ENCODE data around the gene GADD45A.
A peak's percentile ranks its signal among the peaks of the same experiment; 100 is the strongest.
"Not testable (repeated sequence)": the region's sequence is repeated elsewhere in the genome, so short reads cannot be mapped to it uniquely, and the experiment has no call there.

The GADD45A gene

GRCh38 chr1:67685067-67685557, at the start of gene GADD45A:
GADD45A (plus strand) TSS chr1:67685201; CDS start chr1:67685495, 294 bp downstream.
- peak; percentile 65 to 68 for DNase-seq

GRCh38 chr1:67636146-67636545, 48.9 kb upstream of the GADD45A start:
- no peak for DNase-seq

GRCh38 chr1:67639361-67639760, 45.6 kb upstream of the GADD45A start:
- no peak for DNase-seq

GRCh38 chr1:67642629-67643028, 42.4 kb upstream of the GADD45A start:
- no peak for DNase-seq

GRCh38 chr1:67644566-67644965, 40.4 kb upstream of the GADD45A start:
- DNase-seq: no peak

GRCh38 chr1:67645495-67646144, 39.4 kb upstream of the GADD45A start:
- DNase-seq: no peak

- DNase-seq: peak; percentile 78 to 79
These were observed 38.6 kb upstream of the GADD45A start for GRCh38 chr1:67646145-67647035.

- peak in 1 of 2 experiments; percentile 2 for DNase-seq
These were observed 37.8 kb upstream of the GADD45A start for GRCh38 chr1:67647036-67647798.

- no peak for DNase-seq
These were observed 37.1 kb upstream of the GADD45A start for GRCh38 chr1:67647814-67648358.

- DNase-seq: no peak
These were observed 36.2 kb upstream of the GADD45A start for GRCh38 chr1:67648582-67649326.

GRCh38 chr1:67650061-67650460, 34.9 kb upstream of the GADD45A start:
- DNase-seq: no peak

GRCh38 chr1:67651031-67651430, 34.0 kb upstream of the GADD45A start:
- DNase-seq: no peak

GRCh38 chr1:67652800-67653199, 32.2 kb upstream of the GADD45A start:
- DNase-seq: no peak

- no peak for DNase-seq
These were observed 31.7 kb upstream of the GADD45A start for GRCh38 chr1:67653304-67653703.

GRCh38 chr1:67655581-67655980, 29.4 kb upstream of the GADD45A start:
- no peak for DNase-seq

GRCh38 chr1:67657152-67657551, 27.8 kb upstream of the GADD45A start:
- not testable (repeated sequence) for DNase-seq

GRCh38 chr1:67659229-67659628, 25.8 kb upstream of the GADD45A start:
- DNase-seq: no peak

GRCh38 chr1:67662884-67663283, 22.1 kb upstream of the GADD45A start:
- DNase-seq: no peak

GRCh38 chr1:67664048-67664447, 21.0 kb upstream of the GADD45A start:
- DNase-seq: no peak

- DNase-seq: not testable (repeated sequence)
These were observed 19.7 kb upstream of the GADD45A start for GRCh38 chr1:67665307-67665706.

- DNase-seq: no peak
These were observed 18.4 kb upstream of the GADD45A start for GRCh38 chr1:67666636-67667035.

- no peak for DNase-seq
These were observed 16.3 kb upstream of the GADD45A start for GRCh38 chr1:67668660-67669059.
